A172 (cell line): Measurements from ENCODE around the gene LYST. TPM values are rescaled to one million over a fixed set of nuclear protein-coding genes. Genes with fewer than 3 reads are reported as not detected.
A peak's percentile ranks its signal among the peaks of the same experiment; 100 is the strongest.
"Not testable (repeated sequence)": the region's sequence is repeated elsewhere in the genome, so short reads cannot be mapped to it uniquely, and the experiment has no call there.

Experiments used
- DNase-seq: peaks from one replicate; pipeline ENCODE4 v3.0.0-alpha.2; 2015; ENCODE audit warnings: low spot score
- total RNA-seq: library from RNA; depleted of rRNA; stranded (reverse); fragments of >200 nt; shearing (Covaris generic); gene quantifications from 2 replicates; pipeline ENCODE4 v1.2.3, GENCODE V29; 2014; rRNA removed

The LYST gene
- total RNA-seq: 17.6 and 32.8 TPM in 2 replicates

DNA sequence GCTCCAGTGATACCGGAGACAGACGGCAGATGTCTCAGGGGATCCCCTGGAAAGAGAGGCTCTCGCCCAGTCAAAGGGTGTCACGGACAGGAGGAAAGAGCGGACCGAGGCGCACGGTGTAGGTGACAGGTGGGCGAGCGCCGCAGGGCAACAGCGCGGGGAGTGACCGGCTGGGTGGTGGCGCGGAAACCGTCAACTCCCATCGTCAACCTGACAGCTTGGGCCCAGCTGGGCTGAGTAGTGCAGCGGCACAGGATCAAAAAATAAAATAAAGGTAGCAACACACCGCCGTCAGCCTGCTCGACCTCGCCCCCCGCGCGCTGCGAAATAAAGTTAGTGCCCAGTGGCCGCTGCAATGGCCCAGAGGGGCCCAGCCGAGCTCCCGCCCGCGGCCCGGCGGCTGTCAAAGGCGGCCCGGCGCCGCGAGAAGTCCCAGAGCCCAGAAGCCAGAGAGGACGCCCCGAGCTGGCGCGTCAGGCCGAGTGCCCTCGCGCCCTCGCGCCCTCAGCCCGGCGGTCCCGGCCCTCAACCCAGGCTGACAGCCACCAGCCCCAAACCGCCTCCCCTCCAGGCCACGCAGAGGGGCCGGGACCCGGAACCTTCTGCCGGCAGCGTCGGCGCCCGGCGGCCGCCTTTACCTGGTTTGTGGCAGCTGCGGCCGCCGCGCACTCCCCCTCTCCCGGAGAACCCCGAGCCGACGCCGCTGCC, at the start of gene LYST:
Gene LYST, minus strand, starts transcription at position 702 of the 708 bp plus-strand sequence. CDS start 36,489 bp downstream, outside the sequence.
- peak; percentile 61 for DNase-seq

DNA sequence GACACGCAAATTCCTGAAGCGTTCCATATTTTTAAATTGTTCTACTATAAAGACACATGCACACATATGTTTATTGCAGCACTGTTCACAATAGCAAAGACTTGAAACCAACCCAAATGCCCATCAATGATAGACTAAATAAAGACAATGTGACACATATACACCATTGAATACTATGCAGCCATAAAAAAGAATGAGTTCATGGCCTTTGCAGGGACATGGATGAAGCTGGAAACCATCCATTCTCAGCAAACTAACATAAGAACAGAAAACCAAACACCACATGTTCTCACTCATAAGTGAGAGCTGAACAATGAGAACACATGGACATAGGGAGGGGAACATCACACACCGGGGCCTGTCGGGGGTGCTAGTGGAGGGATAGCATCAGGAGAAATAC, 48.8 kb upstream of the LYST start:
- DNase-seq: not testable (repeated sequence)

- peak; percentile 56 for DNase-seq
Measured at GRCh38 chr1:235913311-235913710, 46.6 kb upstream of the LYST start.

- DNase-seq: no peak
Measured at GRCh38 chr1:235911876-235912275, 45.2 kb upstream of the LYST start.

GRCh38 chr1:235911300-235911662, 44.6 kb upstream of the LYST start:
- no peak for DNase-seq

- peak; percentile 100 for DNase-seq
Measured at GRCh38 chr1:235910357-235911299, 43.9 kb upstream of the LYST start.

DNA sequence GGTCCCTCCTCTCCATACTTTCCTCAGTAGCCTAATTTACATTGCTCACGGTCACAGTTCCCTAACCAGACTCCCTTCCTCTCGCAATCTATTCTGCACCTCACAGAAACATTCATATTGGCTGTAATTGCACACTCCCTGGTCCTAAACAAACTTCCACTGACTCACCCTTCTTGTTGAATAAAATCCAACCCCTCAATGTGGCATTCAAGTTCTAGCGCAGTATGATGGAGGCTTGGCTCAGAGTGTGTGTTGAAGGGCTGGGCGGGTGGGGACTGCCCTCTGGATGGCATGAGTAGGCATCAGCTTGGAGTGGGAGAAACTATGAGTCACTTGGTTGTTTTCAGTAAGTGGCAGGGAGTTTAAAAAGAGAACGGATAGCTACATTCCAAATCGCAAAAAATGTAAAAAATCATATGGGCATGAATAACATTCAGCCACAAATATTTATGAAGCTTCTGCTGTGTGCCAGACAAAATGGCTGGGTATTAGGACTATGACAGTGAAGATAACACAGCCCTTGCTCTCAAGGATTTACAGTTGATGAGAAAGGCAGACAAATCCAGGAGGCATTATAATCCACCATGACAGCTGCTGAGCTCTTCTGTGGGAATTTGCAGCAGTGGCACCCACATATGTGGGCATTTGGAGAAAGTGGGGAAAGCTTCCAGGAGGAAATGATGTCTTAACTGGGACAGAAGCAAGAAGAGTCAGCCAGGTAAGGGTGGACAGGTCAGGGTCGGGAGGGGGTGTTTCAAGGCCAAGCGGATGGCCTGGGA, 42.2 kb upstream of the LYST start:
- peak; percentile 97 for DNase-seq

GRCh38 chr1:235907897-235908240, 41.2 kb upstream of the LYST start:
- DNase-seq: no peak

GRCh38 chr1:235907187-235907896, 40.6 kb upstream of the LYST start:
- no peak for DNase-seq

DNA sequence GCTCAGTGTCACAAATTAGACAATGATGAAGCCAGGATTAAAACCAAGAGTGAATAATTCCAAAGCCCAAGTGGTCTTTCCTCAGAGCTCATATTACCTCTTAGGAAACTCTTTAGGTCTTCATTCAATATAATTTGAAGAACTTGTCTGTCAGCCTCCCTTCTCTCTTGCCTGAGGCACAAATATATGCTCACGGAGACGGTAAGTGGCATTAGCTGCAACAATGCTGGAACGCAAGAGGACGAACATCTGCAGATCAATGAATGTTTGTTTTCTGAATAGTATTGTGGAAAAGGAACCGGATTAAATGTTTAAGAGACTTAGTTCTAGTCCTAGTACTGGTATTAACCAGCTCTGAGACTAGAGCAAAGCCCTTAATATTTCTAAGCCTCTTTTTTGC, 39.7 kb upstream of the LYST start:
- DNase-seq: no peak

DNA sequence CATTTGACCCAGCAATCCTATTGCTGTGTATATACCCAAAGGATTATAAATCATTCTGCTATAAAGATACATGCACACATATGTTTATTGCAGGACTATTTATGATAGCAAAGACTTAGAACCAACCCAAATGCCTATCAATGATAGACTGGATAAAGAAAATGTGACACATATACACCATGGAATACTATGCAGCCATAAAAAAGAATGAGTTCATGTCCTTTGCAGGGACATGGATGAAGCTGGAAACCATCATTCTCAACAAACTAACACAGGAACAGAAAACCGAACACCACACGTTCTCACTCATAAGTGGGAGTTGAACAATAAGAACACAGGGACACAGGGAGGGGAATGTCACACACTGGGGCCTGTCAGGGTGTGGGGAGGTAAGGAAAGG, 37.1 kb upstream of the LYST start:
- not testable (repeated sequence) for DNase-seq

GRCh38 chr1:235902677-235903542, 36.2 kb upstream of the LYST start:
- peak; percentile 98 for DNase-seq

DNA sequence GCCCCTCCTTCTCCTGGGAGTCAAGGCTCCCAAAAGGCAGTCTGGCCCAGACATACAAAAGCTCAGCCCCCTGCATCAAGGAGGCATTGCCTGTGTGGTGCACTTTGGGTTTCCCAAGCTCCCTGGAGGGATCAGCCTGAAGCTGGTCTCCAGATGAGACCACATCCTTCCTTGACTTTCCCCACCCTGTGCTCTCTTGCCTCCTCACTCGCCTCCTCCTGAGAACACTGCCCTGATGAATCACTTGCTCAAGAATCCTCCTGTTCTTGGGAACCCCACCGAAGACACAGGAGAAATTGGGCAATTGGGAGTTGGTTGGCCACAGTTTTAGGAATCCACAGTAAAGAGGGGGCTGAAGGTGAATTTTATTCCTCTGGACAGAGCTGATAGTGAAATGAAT, 34.8 kb upstream of the LYST start:
- DNase-seq: peak; percentile 71

DNA sequence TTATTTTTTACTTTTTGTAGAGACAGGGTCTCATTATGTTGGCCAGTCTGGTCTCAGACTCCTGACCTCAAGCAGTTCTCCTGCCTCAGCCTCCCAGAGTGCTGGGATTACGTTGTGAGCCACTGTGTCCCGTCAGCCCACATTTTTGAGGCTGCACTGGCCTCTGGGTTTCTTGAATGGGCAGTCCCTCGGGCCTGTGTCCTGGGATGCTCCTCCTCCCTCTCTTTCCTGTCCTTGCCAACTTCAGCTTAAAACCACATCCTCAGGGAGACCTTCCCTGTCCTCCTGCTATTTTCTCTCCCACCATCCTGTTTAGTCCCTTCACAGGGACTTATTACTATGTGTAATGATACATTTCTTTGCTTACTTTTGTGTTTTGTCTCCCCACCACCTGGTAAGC, 31.4 kb upstream of the LYST start:
- peak; percentile 83 for DNase-seq

DNA sequence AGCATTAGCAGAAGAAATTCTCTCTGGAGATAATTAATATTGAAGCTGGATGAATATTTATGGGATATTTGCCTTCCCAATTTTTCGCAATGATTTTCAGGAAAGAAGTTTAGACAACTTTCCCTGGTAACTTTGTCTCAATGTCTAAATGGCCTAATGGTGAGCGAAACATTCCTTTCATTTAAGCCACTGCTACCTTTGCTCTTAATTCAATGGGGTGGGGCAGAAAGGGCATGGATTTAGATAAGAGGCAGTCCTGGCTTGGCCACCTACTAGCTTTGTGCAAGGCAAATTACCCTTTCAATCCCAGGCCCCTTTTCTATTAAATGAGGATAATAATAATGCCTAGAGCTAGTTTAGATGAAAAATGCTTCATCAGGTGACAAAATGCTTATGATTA, 27.1 kb upstream of the LYST start:
- no peak for DNase-seq

DNA sequence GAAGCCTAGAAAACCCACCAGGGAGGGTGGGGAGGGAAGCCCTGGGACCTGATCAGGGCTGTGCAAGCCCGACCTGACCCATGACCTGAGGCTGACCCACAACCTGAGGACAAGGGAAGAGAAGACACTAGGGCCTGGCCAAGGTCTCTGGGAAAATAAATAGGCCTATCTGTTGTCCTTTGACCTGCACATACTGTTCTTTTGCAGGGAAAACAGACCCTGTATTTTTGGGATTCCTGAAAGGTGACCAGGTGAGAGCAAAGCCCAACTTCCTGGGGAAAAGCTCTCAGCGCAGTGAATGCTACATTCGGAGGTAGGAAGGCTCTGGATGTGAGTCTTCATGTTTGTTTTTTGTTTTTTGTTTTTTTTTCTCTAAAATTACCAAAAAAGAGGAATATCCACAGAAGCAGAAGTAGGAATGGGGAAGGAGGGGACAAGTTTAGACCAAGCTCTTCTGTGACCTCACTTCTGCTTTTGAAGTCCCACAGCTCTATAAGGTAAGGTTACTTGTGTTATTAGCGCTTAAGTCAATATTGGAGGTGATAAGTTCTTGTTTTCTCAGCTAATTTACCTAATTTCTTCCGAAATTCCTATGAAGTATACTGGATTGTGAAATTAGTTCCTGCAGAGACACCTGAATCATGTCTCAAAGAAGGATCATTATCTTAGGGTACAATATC, 26.2 kb upstream of the LYST start:
- DNase-seq: no peak

GRCh38 chr1:235892202-235892601, 25.5 kb upstream of the LYST start:
- no peak for DNase-seq

DNA sequence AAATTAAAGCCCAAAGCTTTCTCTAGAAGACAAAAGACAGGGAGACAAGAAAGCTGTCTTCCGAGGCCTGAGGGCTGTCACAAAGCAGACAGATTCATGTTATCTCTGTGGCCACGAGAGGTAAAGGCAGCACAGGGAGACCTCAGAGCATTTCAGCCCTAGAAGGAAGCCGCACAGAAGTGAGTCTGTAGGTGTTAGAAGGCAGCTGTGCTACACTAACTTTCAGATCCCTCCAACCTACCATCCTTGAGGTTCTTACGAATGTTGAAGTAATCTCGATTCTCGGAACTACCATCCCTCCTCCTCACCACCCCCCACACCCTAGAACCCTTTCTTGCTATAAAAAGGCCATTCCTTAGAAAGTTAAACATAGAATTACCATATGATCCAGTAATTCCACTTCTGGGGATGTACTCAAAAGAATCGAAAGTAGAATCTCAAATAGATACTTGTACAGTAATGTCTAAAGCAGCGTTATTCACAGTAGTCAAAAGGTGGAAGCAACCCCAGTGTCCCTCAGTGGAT, 21.5 kb upstream of the LYST start:
- no peak for DNase-seq

GRCh38 chr1:235887676-235888075, 21.0 kb upstream of the LYST start:
- DNase-seq: no peak
